Astrocyte (in vitro differentiated cells and primary cell): Measurements from ENCODE around the gene ILRUN. TPM values are rescaled to one million over a fixed set of nuclear protein-coding genes. Genes with fewer than 3 reads are reported as not detected.
"Not testable (repeated sequence)": the region's sequence is repeated elsewhere in the genome, so short reads cannot be mapped to it uniquely, and the experiment has no call there.

Experiments
- DNase-seq: peaks from one replicate; pipeline ENCODE4 v3.0.0-alpha.2; 2010; ENCODE audit warnings: low read depth
- FAIRE-seq: peaks from 2 replicates; lab custom pipeline; 2011; peaks lifted over from hg19 to GRCh38; lab: Jason Lieb, UNC
- H2AFZ ChIP-seq: 2 replicates; pipeline ENCODE4 v1.6.0; 2012; ENCODE audit warnings: low read depth, low read length, inconsistent platforms
- H3K27ac ChIP-seq: 2 replicates; pipeline ENCODE4 v1.5.1; 2011; ENCODE audit warnings: low read depth, low read length, inconsistent platforms
- H3K27me3 ChIP-seq: 2 replicates; pipeline ENCODE4 v1.6.0; 2011; ENCODE audit warnings: low read length, inconsistent platforms; ENCODE audit not compliant: insufficient read depth
- H3K36me3 ChIP-seq: 2 replicates; pipeline ENCODE4 v1.5.1; 2011; ENCODE audit warnings: low read length, inconsistent platforms; ENCODE audit not compliant: insufficient read depth
- H3K4me1 ChIP-seq: 2 replicates; pipeline ENCODE4 v1.5.1; 2011; ENCODE audit warnings: low read length, inconsistent platforms; ENCODE audit not compliant: insufficient read depth
- H3K4me2 ChIP-seq: 2 replicates; pipeline ENCODE4 v1.6.0; 2012; ENCODE audit warnings: low read length, inconsistent platforms
- H3K4me3 ChIP-seq: 2 replicates; pipeline ENCODE4 v1.5.1; 2011; ENCODE audit warnings: low read depth, mild to moderate bottlenecking, low read length, inconsistent platforms; ENCODE audit not compliant: insufficient read depth
- H3K79me2 ChIP-seq: 2 replicates; pipeline ENCODE4 v1.6.0; 2012; ENCODE audit warnings: mild to moderate bottlenecking, low read length, inconsistent platforms; ENCODE audit not compliant: insufficient read depth
- H3K9ac ChIP-seq: 2 replicates; pipeline ENCODE4 v1.6.0; 2012; ENCODE audit warnings: mild to moderate bottlenecking, low read length, inconsistent platforms
- H3K9me3 ChIP-seq: 2 replicates; pipeline ENCODE4 v1.5.1; 2012; ENCODE audit warnings: low read depth, mild to moderate bottlenecking, low read length, inconsistent platforms; ENCODE audit not compliant: insufficient read depth
- H4K20me1 ChIP-seq: 2 replicates; pipeline ENCODE4 v1.6.0; 2012; ENCODE audit warnings: low read length, inconsistent platforms; ENCODE audit not compliant: insufficient read depth
- H3K27ac Mint-ChIP-seq: one replicate; pipeline ENCODE4 v1.8.0; 2021; ENCODE audit warnings: mild to moderate bottlenecking, mixed read lengths; ENCODE audit not compliant: unreplicated experiment
- H3K27me3 Mint-ChIP-seq: one replicate; pipeline ENCODE4 v1.8.0; 2021; ENCODE audit warnings: low read depth, mixed read lengths; ENCODE audit not compliant: unreplicated experiment
- H3K36me3 Mint-ChIP-seq: one replicate; pipeline ENCODE4 v1.8.0; 2021; ENCODE audit warnings: low read depth, mixed read lengths; ENCODE audit not compliant: unreplicated experiment
- H3K4me1 Mint-ChIP-seq: one replicate; pipeline ENCODE4 v1.8.0; 2021; ENCODE audit warnings: low read depth, mixed read lengths; ENCODE audit not compliant: unreplicated experiment
- H3K4me3 Mint-ChIP-seq: one replicate; pipeline ENCODE4 v1.8.0; 2021; ENCODE audit warnings: mild to moderate bottlenecking, moderate library complexity, mixed read lengths; ENCODE audit not compliant: unreplicated experiment
- H3K9me3 Mint-ChIP-seq: one replicate; pipeline ENCODE4 v1.8.0; 2021; ENCODE audit warnings: mild to moderate bottlenecking, mixed read lengths; ENCODE audit not compliant: unreplicated experiment
- EZH2 ChIP-seq: IDR thresholded peaks from 2 replicates; pipeline ENCODE4 v1.6.1; 2012; ENCODE audit warnings: mild to moderate bottlenecking, low read length, inconsistent platforms; ENCODE audit not compliant: insufficient read depth
- total RNA-seq: library from RNA; stranded (reverse); gene quantifications from 2 replicates; pipeline ENCODE4 v1.2.1, GENCODE V29; 2021
- TF ChIP-seq, protein P1 (sequence below): IDR thresholded peaks from 2 replicates; pipeline ENCODE4 v1.5.1; 2011; ENCODE audit warnings: low read depth, mild to moderate bottlenecking, inconsistent platforms, low read length, moderate library complexity; ENCODE audit not compliant: insufficient read depth

The ILRUN gene
- total RNA-seq, 1 donor from 2014 or later = 63.3 TPM

- no peak overlapping the region for H3K27ac Mint-ChIP-seq
- no peaks in the 10 kb centered on the region for H3K27me3 ChIP-seq
- no peaks in the 10 kb centered on the region for H3K9me3 Mint-ChIP-seq
- H3K4me3 Mint-ChIP-seq = no peak overlapping the region
- TF ChIP-seq, protein P1, sequence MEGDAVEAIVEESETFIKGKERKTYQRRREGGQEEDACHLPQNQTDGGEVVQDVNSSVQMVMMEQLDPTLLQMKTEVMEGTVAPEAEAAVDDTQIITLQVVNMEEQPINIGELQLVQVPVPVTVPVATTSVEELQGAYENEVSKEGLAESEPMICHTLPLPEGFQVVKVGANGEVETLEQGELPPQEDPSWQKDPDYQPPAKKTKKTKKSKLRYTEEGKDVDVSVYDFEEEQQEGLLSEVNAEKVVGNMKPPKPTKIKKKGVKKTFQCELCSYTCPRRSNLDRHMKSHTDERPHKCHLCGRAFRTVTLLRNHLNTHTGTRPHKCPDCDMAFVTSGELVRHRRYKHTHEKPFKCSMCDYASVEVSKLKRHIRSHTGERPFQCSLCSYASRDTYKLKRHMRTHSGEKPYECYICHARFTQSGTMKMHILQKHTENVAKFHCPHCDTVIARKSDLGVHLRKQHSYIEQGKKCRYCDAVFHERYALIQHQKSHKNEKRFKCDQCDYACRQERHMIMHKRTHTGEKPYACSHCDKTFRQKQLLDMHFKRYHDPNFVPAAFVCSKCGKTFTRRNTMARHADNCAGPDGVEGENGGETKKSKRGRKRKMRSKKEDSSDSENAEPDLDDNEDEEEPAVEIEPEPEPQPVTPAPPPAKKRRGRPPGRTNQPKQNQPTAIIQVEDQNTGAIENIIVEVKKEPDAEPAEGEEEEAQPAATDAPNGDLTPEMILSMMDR = no peak
- TF ChIP-seq EZH2 = no peak
- H3K27ac ChIP-seq = no peak overlapping the region
- H3K79me2 ChIP-seq = no peaks in the 10 kb centered on the region
- H3K4me2 ChIP-seq = no peak overlapping the region
- DNase-seq = no peak
- no peaks in the 10 kb centered on the region for H3K4me1 ChIP-seq
- H2AFZ ChIP-seq = no peak overlapping the region
- no peaks in the 10 kb centered on the region for H3K36me3 Mint-ChIP-seq
- no peaks in the 10 kb centered on the region for H4K20me1 ChIP-seq
- no peak overlapping the region for H3K4me3 ChIP-seq
- no peak for FAIRE-seq
- no peaks in the 10 kb centered on the region for H3K36me3 ChIP-seq
- H3K4me1 Mint-ChIP-seq = peaks cover 9% of the 10 kb centered on the region
- H3K9me3 ChIP-seq = no peaks in the 10 kb centered on the region
- no peaks in the 10 kb centered on the region for H3K27me3 Mint-ChIP-seq
- H3K9ac ChIP-seq = no peak overlapping the region
Observed at GRCh38 chr6:34714663-34715062, 18.1 kb upstream of the ILRUN start.

- not testable (repeated sequence) for H3K36me3 ChIP-seq, H2AFZ ChIP-seq, H3K9me3 Mint-ChIP-seq, H3K79me2 ChIP-seq, H3K27me3 Mint-ChIP-seq, H3K4me1 ChIP-seq, DNase-seq, H3K27ac Mint-ChIP-seq, H3K4me2 ChIP-seq, H3K27me3 ChIP-seq, FAIRE-seq, H3K9ac ChIP-seq, H3K4me1 Mint-ChIP-seq, H3K4me3 Mint-ChIP-seq, H3K9me3 ChIP-seq, H3K4me3 ChIP-seq, H4K20me1 ChIP-seq, H3K27ac ChIP-seq, H3K36me3 Mint-ChIP-seq
Observed at GRCh38 chr6:34712881-34713280, 16.3 kb upstream of the ILRUN start.

GRCh38 chr6:34709386-34709785, 12.8 kb upstream of the ILRUN start:
- Histone ChIP-seq H3K4me1 (no peaks in the 10 kb centered on the region), H3K27ac (no peak overlapping the region), H4K20me1 (no peaks in the 10 kb centered on the region), H2AFZ (no peak overlapping the region), H3K4me2 (no peak overlapping the region), H3K27me3 (peaks cover 2% of the 10 kb centered on the region), H3K4me3 (no peak overlapping the region), H3K79me2 (no peaks in the 10 kb centered on the region), H3K9ac (no peak overlapping the region), H3K9me3 (no peaks in the 10 kb centered on the region), H3K36me3 (no peaks in the 10 kb centered on the region)
- FAIRE-seq = no peak
- Mint-ChIP-seq H3K4me3 (no peak overlapping the region), H3K4me1 (no peaks in the 10 kb centered on the region), H3K36me3 (no peaks in the 10 kb centered on the region), H3K27ac (no peak overlapping the region), H3K27me3 (no peaks in the 10 kb centered on the region), H3K9me3 (no peaks in the 10 kb centered on the region)
- no peak for TF ChIP-seq EZH2
- TF ChIP-seq, protein P1 = no peak
- peak; percentile 64 for DNase-seq
